ENCODE results near the gene TRAF3.

GRCh38 chr14:102819747-102820330 is 42.6 kb downstream of the TRAF3 start:
- TF ChIP-seq, protein P1, sequence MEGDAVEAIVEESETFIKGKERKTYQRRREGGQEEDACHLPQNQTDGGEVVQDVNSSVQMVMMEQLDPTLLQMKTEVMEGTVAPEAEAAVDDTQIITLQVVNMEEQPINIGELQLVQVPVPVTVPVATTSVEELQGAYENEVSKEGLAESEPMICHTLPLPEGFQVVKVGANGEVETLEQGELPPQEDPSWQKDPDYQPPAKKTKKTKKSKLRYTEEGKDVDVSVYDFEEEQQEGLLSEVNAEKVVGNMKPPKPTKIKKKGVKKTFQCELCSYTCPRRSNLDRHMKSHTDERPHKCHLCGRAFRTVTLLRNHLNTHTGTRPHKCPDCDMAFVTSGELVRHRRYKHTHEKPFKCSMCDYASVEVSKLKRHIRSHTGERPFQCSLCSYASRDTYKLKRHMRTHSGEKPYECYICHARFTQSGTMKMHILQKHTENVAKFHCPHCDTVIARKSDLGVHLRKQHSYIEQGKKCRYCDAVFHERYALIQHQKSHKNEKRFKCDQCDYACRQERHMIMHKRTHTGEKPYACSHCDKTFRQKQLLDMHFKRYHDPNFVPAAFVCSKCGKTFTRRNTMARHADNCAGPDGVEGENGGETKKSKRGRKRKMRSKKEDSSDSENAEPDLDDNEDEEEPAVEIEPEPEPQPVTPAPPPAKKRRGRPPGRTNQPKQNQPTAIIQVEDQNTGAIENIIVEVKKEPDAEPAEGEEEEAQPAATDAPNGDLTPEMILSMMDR (conservative IDR thresholded peaks at IDR 0.05 in 1 of 2, IDR thresholded peaks at IDR 0.05 in 1 of 2; ENCODE audit: extremely low read depth in 1 of 2, insufficient read depth in 1 of 2, low read depth in 1 of 2, low read length in 2 of 2) = no peak
- TF ChIP-seq EZH2 (IDR thresholded peaks at IDR 0.05; ENCODE audit: borderline replicate concordance, low read length) = no peak
